ENCODE results near the gene NKX1-1. TPM values are rescaled to one million over a fixed set of nuclear protein-coding genes. Genes with fewer than 3 reads are reported as not detected.

The NKX1-1 gene
- total and polyA plus RNA-seq, 9 of the 15 experiments (the other 6 are each of a cell fraction or from before 2014, with no cell fraction given) = not detected

- TF ChIP-seq MBD1 (CRISPR knock-in tag; IDR thresholded peaks at IDR 0.05) (no peak), RCOR1 (IDR thresholded peaks at IDR 0.05; ENCODE audit: borderline replicate concordance in 1 of 2, low read depth in 2 of 2, low read length in 2 of 2) (peak in 1 of 2 experiments; percentile 98; a peak in 2 of 4 replicates), TBP (optimal IDR thresholded peaks at IDR 0.05; ENCODE audit: low read depth, low read length) (peak; percentile 33), KLF6 (CRISPR knock-in tag; IDR thresholded peaks at IDR 0.05; ENCODE audit: borderline replicate concordance) (peak; percentile 62; the same call in 1 of the 2 replicates), RFX5 (IDR thresholded peaks at IDR 0.05; ENCODE audit: low read depth, low read length) (peak; percentile 48; the same call in 1 of the 2 replicates), BDP1 (IDR thresholded peaks at IDR 0.05; ENCODE audit: insufficient read depth, insufficient read length) (no peak), DPF2 (IDR thresholded peaks at IDR 0.05) (no peak), ZNF143 (CRISPR knock-in tag; IDR thresholded peaks at IDR 0.05) (peak; percentile 71; the same call in 1 of the 2 replicates), BCL6 (CRISPR knock-in tag; IDR thresholded peaks at IDR 0.05) (peak; percentile 80; the same call in 1 of the 2 replicates), OTX1 (CRISPR knock-in tag; IDR thresholded peaks at IDR 0.05) (no peak), CXXC5 (CRISPR knock-in tag; IDR thresholded peaks at IDR 0.05) (peak; percentile 92), STAT5A (IDR thresholded peaks at IDR 0.05; ENCODE audit: borderline replicate concordance, low read length) (no peak), FOXA3 (CRISPR knock-in tag; conservative IDR thresholded peaks at IDR 0.05 in 1 of 2, IDR thresholded peaks at IDR 0.05 in 1 of 2) (peak in 1 of 2 experiments; percentile 97; a peak in 2 of 4 replicates), PYGO2 (tag; IDR thresholded peaks at IDR 0.05) (no peak), DMBX1 (CRISPR knock-in tag; IDR thresholded peaks at IDR 0.05; ENCODE audit: borderline replicate concordance) (peak; percentile 98), NKRF (IDR thresholded peaks at IDR 0.05; ENCODE audit: borderline replicate concordance) (peak; percentile 98), KAT8 (IDR thresholded peaks at IDR 0.05; ENCODE audit: low read depth) (no peak), ATF1 (CRISPR knock-in tag; IDR thresholded peaks at IDR 0.05) (peak; percentile 91), ATF1 (tag; IDR thresholded peaks at IDR 0.05) (no peak), CREM (IDR thresholded peaks at IDR 0.05; ENCODE audit: low read depth) (peak; percentile 83), CBX1 (IDR thresholded peaks at IDR 0.05; ENCODE audit: low read depth) (0 out of 2 replicates have a peak, but pooled peaks have one; percentile 16), NFXL1 (CRISPR knock-in tag; IDR thresholded peaks at IDR 0.05) (no peak), NRF1 (conservative IDR thresholded peaks at IDR 0.05 in 1 of 2, IDR thresholded peaks at IDR 0.05 in 1 of 2) (no peak), ZNF282 (CRISPR knock-in tag; IDR thresholded peaks at IDR 0.05) (peak; percentile 100)
- TF ChIP-seq, protein P1, sequence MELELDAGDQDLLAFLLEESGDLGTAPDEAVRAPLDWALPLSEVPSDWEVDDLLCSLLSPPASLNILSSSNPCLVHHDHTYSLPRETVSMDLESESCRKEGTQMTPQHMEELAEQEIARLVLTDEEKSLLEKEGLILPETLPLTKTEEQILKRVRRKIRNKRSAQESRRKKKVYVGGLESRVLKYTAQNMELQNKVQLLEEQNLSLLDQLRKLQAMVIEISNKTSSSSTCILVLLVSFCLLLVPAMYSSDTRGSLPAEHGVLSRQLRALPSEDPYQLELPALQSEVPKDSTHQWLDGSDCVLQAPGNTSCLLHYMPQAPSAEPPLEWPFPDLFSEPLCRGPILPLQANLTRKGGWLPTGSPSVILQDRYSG (tag; conservative IDR thresholded peaks at IDR 0.05; ENCODE audit: low read depth) = peak; percentile 90
Measured at GRCh38 chr4:1410491-1411325, 4.5 kb upstream of the NKX1-1 start (continued).

Measured in K562 (cell line).